Measurements from ENCODE around the gene KCTD1.

DNA sequence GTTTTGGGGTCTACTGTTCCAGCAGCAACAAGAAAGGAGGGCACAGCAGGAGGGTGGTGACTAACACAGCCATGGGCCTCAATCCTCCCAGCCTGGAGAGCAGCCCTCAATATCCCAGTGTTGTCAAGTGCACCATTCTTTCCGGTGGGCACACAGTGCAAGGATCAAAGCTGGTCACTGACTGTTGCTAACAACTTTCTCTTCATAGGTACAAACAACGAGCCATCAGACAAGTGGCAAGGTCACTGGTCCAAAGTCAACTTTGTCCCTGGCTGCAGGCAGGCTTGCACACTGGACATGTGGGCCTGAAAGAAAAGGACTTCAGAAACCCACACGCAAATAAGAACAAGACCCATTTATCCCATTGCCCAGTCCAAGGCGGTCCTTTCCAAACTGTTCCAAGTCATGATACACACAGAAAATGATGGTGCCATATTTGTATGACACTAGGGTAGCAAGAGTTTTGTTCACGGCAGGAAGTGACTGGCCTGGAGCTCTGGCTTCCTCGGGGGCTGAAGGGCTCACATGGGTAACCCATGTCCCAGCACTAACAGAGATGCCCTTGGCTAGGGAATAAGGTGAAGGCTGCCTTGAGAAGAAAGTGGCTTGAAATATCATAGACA, 57.0 kb downstream of the KCTD1 start:
- no peak for TF ChIP-seq POLR2A (IDR thresholded peaks at IDR 0.05; ENCODE audit: low read depth, low read length)
- TF ChIP-seq, protein P1, sequence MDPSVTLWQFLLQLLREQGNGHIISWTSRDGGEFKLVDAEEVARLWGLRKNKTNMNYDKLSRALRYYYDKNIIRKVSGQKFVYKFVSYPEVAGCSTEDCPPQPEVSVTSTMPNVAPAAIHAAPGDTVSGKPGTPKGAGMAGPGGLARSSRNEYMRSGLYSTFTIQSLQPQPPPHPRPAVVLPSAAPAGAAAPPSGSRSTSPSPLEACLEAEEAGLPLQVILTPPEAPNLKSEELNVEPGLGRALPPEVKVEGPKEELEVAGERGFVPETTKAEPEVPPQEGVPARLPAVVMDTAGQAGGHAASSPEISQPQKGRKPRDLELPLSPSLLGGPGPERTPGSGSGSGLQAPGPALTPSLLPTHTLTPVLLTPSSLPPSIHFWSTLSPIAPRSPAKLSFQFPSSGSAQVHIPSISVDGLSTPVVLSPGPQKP (IDR thresholded peaks at IDR 0.05; ENCODE audit: low read depth, low read length): no peak
- TF ChIP-seq RCOR1 (conservative IDR thresholded peaks at IDR 0.05; ENCODE audit: low read depth, low read length): no peak
- TF ChIP-seq SKIL (IDR thresholded peaks at IDR 0.05; ENCODE audit: low read depth, poor library complexity, severe bottlenecking): no peak
- no peak for TF ChIP-seq BRCA1 (IDR thresholded peaks at IDR 0.05; ENCODE audit: low read depth, low read length)
- TF ChIP-seq CTCF (IDR thresholded peaks at IDR 0.05 in 2 of 3, conservative IDR thresholded peaks at IDR 0.05 in 1 of 3; ENCODE audit: control insufficient read depth in 2 of 3, extremely low read depth in 1 of 3, insufficient read depth in 1 of 3, low read depth in 3 of 3, low read length in 3 of 3): no peak
